Measurements from ENCODE around the gene PAGE4. TPM values are rescaled to one million over a fixed set of nuclear protein-coding genes. Genes with fewer than 3 reads are reported as not detected.

The PAGE4 gene, protein sequence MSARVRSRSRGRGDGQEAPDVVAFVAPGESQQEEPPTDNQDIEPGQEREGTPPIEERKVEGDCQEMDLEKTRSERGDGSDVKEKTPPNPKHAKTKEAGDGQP
- polyA plus RNA-seq (2013, experiment 1 of 4), result 1.1 TPM
- polyA plus RNA-seq (2013, experiment 2 of 4), result 0.84 TPM
- 0.80 TPM for polyA plus RNA-seq (2013, experiment 3 of 4)
- polyA plus RNA-seq (2013, experiment 4 of 4), result not detected

DNA sequence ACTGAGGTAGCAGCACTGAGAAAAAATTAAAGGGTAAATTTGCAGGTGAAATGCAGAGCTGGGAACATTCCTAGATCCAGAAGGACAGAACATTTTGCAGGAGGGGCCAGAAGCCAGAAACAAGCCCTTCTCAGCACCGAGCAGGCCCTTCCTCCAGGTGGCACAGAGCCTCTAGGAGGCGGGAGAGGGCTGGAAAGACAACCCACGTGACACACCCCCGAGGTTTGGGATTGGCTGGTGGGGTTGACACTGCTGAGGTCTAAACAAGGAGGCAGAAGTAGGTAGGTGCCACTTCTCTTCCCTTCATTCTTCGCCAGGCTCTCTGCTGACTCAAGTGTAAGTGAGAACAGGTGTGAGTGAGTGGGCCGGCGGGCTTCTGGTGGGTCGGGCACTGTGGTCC lies at the start of gene PAGE4:
Gene PAGE4, plus strand, starts transcription at position 288 of the 400 bp plus-strand sequence. CDS start 1,126 bp downstream, outside the sequence.
- Histone ChIP-seq H3K36me3 (ENCODE audit: control insufficient read depth, insufficient read depth, low read length) (no peaks in the 10 kb centered on the region), H3K27ac (ENCODE audit: insufficient read depth, low read depth, low read length, poor library complexity, severe bottlenecking) (no peak within 1 kb of the TSS), H3K27me3 (ENCODE audit: control insufficient read depth, insufficient read depth, low read length, poor library complexity, severe bottlenecking) (no peaks in the 10 kb centered on the region), H3K4me1 (ENCODE audit: control insufficient read depth, insufficient read depth, low read length) (no peaks in the 10 kb centered on the region), H3K4me3 (ENCODE audit: insufficient read depth, low read depth, low read length) (no peak within 1 kb of the TSS), H3K9me3 (ENCODE audit: control insufficient read depth, low read length) (no peaks in the 10 kb centered on the region)
- WGBS, 2 experiments, result 81 to 82% methylated on average over 7 to 8 of the region's 8 CpGs

DNA sequence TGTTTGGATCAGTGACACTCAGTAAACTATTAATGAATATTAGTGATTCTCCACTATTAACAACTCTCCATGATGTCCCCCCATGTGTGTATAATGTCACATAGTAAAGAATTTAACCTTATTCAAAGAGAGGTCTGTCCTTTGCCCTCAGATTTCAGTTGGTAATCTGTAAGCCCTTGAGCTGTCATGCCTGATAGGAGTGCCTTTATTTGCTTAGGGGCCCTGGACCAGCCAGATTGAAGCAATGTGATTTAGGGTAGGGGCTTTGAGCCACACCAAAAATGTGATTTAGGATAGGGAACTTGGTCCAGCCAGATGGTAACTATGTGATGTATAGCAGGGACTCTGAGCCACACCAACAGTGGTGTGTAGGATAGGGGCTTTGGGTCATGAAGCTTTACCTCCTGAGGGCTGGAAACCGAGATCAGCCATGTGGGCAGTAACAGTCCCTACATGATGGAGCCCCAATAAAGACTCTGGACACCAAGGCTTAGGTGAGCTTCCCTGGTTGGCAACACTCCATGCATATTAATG lies 44.3 kb upstream of the PAGE4 start:
- Histone ChIP-seq H3K27me3 (ENCODE audit: control insufficient read depth, insufficient read depth, low read length, poor library complexity, severe bottlenecking) (no peaks in the 10 kb centered on the region), H3K9me3 (ENCODE audit: control insufficient read depth, low read length) (no peaks in the 10 kb centered on the region)

DNA sequence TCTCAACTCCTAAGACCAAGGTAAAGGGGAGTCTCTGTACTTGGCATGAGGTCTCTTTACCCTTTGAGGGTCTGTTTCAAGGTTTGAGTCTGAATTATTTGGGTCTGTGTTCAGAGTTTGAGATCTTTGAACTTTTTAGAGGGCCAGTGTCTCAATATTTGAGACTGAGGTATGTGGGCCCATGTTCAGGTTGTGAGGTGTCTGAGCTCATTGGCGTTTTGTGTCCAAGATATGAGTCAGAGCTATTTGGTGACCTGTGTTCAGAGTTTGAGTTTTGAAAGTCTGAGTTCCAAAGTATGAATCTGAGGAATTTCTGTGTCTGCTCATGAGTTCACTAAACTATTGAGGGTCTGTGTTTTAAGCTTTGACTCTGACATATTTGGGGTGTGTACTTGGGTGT lies 36.7 kb upstream of the PAGE4 start:
- H3K4me1 ChIP-seq (ENCODE audit: control insufficient read depth, insufficient read depth, low read length), result no peaks in the 10 kb centered on the region
- no peaks in the 10 kb centered on the region for H3K27me3 ChIP-seq (ENCODE audit: control insufficient read depth, insufficient read depth, low read length, poor library complexity, severe bottlenecking)
- H3K4me3 ChIP-seq (ENCODE audit: insufficient read depth, low read depth, low read length), result no peak overlapping the region
- H3K36me3 ChIP-seq (ENCODE audit: control insufficient read depth, insufficient read depth, low read length), result no peaks in the 10 kb centered on the region
- H3K9me3 ChIP-seq (ENCODE audit: control insufficient read depth, low read length), result no peaks in the 10 kb centered on the region
- no peak overlapping the region for H3K27ac ChIP-seq (ENCODE audit: insufficient read depth, low read depth, low read length, poor library complexity, severe bottlenecking)
- 88 to 93% methylated on average over 1 of the region's 1 CpG for WGBS, 2 experiments

More for the DNA sequence above, 44.3 kb upstream of the PAGE4 start:
- no peak overlapping the region for H3K27ac ChIP-seq (ENCODE audit: insufficient read depth, low read depth, low read length, poor library complexity, severe bottlenecking)
- no peaks in the 10 kb centered on the region for H3K36me3 ChIP-seq (ENCODE audit: control insufficient read depth, insufficient read depth, low read length)
- no peak overlapping the region for H3K4me3 ChIP-seq (ENCODE audit: insufficient read depth, low read depth, low read length)
- 81 to 92% methylated on average over 1 of the region's 1 CpG for WGBS, 2 experiments
- no peaks in the 10 kb centered on the region for H3K4me1 ChIP-seq (ENCODE audit: control insufficient read depth, insufficient read depth, low read length)

DNA sequence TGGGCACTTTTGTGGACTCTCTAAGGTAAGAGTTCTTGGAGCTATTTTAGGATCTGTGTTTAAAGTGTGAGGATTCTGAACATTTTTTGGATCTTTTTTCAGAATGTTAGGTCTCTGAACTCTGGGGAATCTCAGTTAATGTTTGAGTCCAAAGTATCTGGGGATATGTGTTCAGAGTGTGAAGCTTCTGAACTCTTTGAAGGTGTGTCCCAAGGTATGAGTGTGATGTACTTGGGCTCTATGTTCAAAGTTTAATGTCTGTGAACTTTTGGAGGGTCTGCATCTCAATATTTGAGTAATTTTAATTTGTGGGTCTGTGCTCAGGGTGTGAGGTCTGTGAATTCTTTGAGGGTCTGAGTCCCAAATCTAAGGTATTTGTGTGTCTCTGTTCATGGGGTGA lies 35.4 kb upstream of the PAGE4 start:
- Histone ChIP-seq H3K27ac (ENCODE audit: insufficient read depth, low read depth, low read length, poor library complexity, severe bottlenecking) (no peak overlapping the region), H3K4me1 (ENCODE audit: control insufficient read depth, insufficient read depth, low read length) (no peaks in the 10 kb centered on the region), H3K9me3 (ENCODE audit: control insufficient read depth, low read length) (no peaks in the 10 kb centered on the region), H3K4me3 (ENCODE audit: insufficient read depth, low read depth, low read length) (no peak overlapping the region), H3K27me3 (ENCODE audit: control insufficient read depth, insufficient read depth, low read length, poor library complexity, severe bottlenecking) (no peaks in the 10 kb centered on the region), H3K36me3 (ENCODE audit: control insufficient read depth, insufficient read depth, low read length) (no peaks in the 10 kb centered on the region)

DNA sequence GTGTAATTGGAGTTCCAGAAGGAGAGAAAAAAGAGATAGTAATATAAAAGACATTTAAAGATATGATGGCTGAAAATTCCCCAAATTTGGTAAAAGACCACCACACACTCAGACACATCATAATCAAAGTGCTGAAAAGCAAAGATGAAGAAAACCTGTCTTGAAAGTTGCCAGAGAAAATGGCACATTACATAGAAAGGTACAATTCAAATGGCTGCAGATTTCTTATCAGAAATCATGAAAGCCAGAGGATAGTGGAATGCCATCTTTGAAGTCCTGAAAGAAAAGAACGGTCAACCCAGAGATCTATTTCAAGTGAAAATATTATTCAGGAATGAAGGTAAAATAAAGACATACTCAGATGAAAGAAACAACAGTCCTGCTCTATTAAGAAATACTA lies 29.3 kb upstream of the PAGE4 start:
- no peaks in the 10 kb centered on the region for H3K9me3 ChIP-seq (ENCODE audit: control insufficient read depth, low read length)
- WGBS, 2 experiments, result 100% methylated on average over 1 of the region's 1 CpG; no CpG with 5 or more reads in 1 of the 2 experiments
- H3K4me3 ChIP-seq (ENCODE audit: insufficient read depth, low read depth, low read length), result no peak overlapping the region
- no peaks in the 10 kb centered on the region for H3K4me1 ChIP-seq (ENCODE audit: control insufficient read depth, insufficient read depth, low read length)
- no peak overlapping the region for H3K27ac ChIP-seq (ENCODE audit: insufficient read depth, low read depth, low read length, poor library complexity, severe bottlenecking)
- H3K36me3 ChIP-seq (ENCODE audit: control insufficient read depth, insufficient read depth, low read length), result no peaks in the 10 kb centered on the region
- H3K27me3 ChIP-seq (ENCODE audit: control insufficient read depth, insufficient read depth, low read length, poor library complexity, severe bottlenecking), result no peaks in the 10 kb centered on the region

DNA sequence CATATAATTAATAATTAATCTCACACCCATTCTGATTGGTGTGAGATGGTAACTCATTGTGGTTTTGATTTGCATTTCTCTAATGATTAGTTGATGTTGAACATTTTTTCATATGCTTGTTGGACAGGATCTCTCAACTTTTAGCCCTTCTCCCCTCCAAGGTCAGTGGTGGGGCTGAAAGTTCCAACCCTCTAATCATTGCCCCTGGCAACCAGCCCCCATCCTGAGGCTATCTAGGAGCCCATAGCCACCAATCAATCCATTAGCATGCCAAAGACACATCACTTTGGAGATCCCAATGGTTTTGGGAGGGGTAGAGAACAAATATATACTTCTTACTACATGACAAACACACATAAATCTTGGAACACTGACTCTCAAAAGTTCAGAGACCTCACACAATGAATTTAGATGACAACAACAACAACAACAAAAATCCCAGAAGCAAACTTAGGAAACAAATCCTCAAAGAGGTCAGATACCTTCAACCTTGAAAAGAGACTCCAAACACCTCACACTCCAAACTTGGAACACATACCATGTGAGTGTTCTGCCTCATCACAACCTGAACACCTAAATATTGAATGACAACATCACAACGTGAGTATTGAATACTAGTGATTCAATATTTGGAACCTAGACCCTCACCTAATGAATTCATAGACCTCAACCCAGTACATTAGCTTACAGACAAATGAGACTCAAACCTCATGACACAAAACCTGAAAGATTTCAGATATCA lies 19.0 kb upstream of the PAGE4 start:
- Histone ChIP-seq H3K4me1 (ENCODE audit: control insufficient read depth, insufficient read depth, low read length) (no peaks in the 10 kb centered on the region), H3K27me3 (ENCODE audit: control insufficient read depth, insufficient read depth, low read length, poor library complexity, severe bottlenecking) (no peaks in the 10 kb centered on the region), H3K36me3 (ENCODE audit: control insufficient read depth, insufficient read depth, low read length) (no peaks in the 10 kb centered on the region), H3K9me3 (ENCODE audit: control insufficient read depth, low read length) (no peaks in the 10 kb centered on the region), H3K27ac (ENCODE audit: insufficient read depth, low read depth, low read length, poor library complexity, severe bottlenecking) (no peak overlapping the region), H3K4me3 (ENCODE audit: insufficient read depth, low read depth, low read length) (no peak overlapping the region)
- 92 to 100% methylated on average over 1 of the region's 1 CpG for WGBS, 2 experiments

DNA sequence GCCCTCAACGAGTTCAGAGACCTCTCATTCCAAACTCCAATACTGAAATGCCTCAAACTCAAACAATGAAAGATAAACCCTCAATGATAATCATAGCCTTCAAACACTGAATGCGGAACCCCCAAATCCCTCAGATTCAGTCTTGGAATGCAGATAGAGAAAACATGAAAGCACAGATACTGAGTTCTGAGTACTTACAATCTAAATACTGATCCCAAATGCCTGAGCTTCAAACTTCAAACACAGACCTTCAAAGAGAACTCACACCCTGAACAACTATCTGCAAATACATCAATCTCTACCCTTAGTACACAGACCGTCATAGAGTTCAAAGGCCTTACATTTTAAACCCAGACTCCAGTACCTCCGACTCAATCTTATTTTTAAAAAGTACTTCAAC lies 16.9 kb upstream of the PAGE4 start:
- Histone ChIP-seq H3K4me1 (ENCODE audit: control insufficient read depth, insufficient read depth, low read length) (no peaks in the 10 kb centered on the region), H3K27me3 (ENCODE audit: control insufficient read depth, insufficient read depth, low read length, poor library complexity, severe bottlenecking) (no peaks in the 10 kb centered on the region), H3K36me3 (ENCODE audit: control insufficient read depth, insufficient read depth, low read length) (no peaks in the 10 kb centered on the region), H3K27ac (ENCODE audit: insufficient read depth, low read depth, low read length, poor library complexity, severe bottlenecking) (no peak overlapping the region), H3K4me3 (ENCODE audit: insufficient read depth, low read depth, low read length) (no peak overlapping the region), H3K9me3 (ENCODE audit: control insufficient read depth, low read length) (no peaks in the 10 kb centered on the region)
- 82 to 93% methylated on average over 4 of the region's 4 CpGs for WGBS, 2 experiments

DNA sequence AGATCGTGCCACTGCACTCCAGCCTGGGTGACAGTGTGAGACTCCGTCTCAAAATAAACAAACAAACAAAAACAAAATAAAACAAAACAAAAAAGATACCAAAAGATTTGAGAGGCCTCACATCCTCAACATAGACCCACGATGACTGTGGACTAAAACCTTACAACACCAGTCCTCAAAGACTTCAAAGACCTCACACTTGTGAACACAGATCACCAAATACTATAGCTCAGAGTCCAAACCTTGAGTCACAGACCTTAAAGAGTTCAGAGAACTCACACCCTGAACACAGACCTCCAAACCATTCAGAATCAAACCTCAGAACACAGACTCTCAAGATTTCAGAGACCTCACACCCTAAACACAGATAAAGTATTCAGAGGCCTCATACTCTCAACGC lies 12.7 kb upstream of the PAGE4 start:
- Histone ChIP-seq H3K36me3 (ENCODE audit: control insufficient read depth, insufficient read depth, low read length) (no peaks in the 10 kb centered on the region), H3K4me1 (ENCODE audit: control insufficient read depth, insufficient read depth, low read length) (no peaks in the 10 kb centered on the region), H3K27me3 (ENCODE audit: control insufficient read depth, insufficient read depth, low read length, poor library complexity, severe bottlenecking) (no peaks in the 10 kb centered on the region), H3K9me3 (ENCODE audit: control insufficient read depth, low read length) (no peaks in the 10 kb centered on the region), H3K4me3 (ENCODE audit: insufficient read depth, low read depth, low read length) (no peak overlapping the region), H3K27ac (ENCODE audit: insufficient read depth, low read depth, low read length, poor library complexity, severe bottlenecking) (no peak overlapping the region)
- 96 to 97% methylated on average over 3 of the region's 4 CpGs for WGBS, 2 experiments

DNA sequence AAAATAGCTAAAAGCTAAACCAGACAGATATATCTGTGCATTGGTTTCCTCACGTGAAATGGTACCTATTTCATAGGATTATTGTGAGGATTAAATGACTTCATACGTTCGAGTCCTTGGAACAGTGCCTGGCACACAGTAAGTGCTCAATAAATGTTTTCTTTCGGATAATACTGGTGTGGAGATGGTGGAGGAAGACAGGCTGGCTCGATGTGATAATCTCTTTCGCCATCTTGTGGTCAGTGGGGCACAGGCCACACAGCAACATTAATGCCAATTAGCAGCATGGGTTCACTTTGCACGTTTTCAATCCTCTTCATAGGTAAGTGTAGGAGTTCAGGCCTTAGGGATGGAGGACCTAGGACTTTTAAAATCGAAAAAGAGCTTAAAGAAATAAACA lies 9.3 kb downstream of the PAGE4 start:
- Histone ChIP-seq H3K36me3 (ENCODE audit: control insufficient read depth, insufficient read depth, low read length) (no peaks in the 10 kb centered on the region), H3K9me3 (ENCODE audit: control insufficient read depth, low read length) (no peaks in the 10 kb centered on the region), H3K27ac (ENCODE audit: insufficient read depth, low read depth, low read length, poor library complexity, severe bottlenecking) (no peak overlapping the region), H3K4me1 (ENCODE audit: control insufficient read depth, insufficient read depth, low read length) (no peaks in the 10 kb centered on the region), H3K27me3 (ENCODE audit: control insufficient read depth, insufficient read depth, low read length, poor library complexity, severe bottlenecking) (no peaks in the 10 kb centered on the region), H3K4me3 (ENCODE audit: insufficient read depth, low read depth, low read length) (no peak overlapping the region)
- WGBS, 2 experiments, result 21 to 34% methylated on average over 5 to 8 of the region's 8 CpGs

DNA sequence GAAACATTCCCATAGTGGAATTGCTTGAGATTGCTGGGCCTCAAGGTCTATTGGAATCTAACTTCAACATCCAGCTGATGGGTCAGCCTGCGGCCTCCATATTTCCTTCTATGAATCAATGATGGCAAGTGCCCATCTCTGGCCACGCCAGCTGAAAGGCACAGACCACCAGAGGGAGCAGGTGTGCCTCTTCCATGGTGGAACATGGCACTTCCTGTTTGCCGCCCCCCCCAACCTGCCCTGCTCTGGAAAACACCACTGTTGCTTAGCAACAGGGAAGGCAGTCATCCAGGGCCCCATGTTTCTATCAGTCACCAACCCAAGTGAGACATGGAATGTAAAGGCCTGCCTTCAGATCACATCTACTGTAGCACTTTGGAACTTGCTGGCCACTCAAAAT lies 11.6 kb downstream of the PAGE4 start:
- Histone ChIP-seq H3K36me3 (ENCODE audit: control insufficient read depth, insufficient read depth, low read length) (no peaks in the 10 kb centered on the region), H3K9me3 (ENCODE audit: control insufficient read depth, low read length) (no peaks in the 10 kb centered on the region), H3K27ac (ENCODE audit: insufficient read depth, low read depth, low read length, poor library complexity, severe bottlenecking) (no peak overlapping the region), H3K4me1 (ENCODE audit: control insufficient read depth, insufficient read depth, low read length) (no peaks in the 10 kb centered on the region), H3K4me3 (ENCODE audit: insufficient read depth, low read depth, low read length) (no peak overlapping the region), H3K27me3 (ENCODE audit: control insufficient read depth, insufficient read depth, low read length, poor library complexity, severe bottlenecking) (no peaks in the 10 kb centered on the region)
- 48 to 56% methylated on average over 3 of the region's 3 CpGs for WGBS, 2 experiments

Data from ectodermal cell (in vitro differentiated cells).